CD14-positive monocyte (primary cell): ENCODE data around the gene SUGCT. TPM values are rescaled to one million over a fixed set of nuclear protein-coding genes. Genes with fewer than 3 reads are reported as not detected.

Source experiments
- DNase-seq, 3 donors: peaks; one replicate each; pipeline ENCODE4 v3.0.0-alpha.2; 2011 to 2022
- H2AFZ ChIP-seq: 2 replicates; pipeline ENCODE4 v1.6.0; 2012; ENCODE audit warnings: mild to moderate bottlenecking, low read depth, low read length, inconsistent platforms; ENCODE audit not compliant: insufficient read depth, poor library complexity, severe bottlenecking
- H3K27ac ChIP-seq, 2 donors: 1 replicate in 1 of 2; 2 replicates in 1 of 2; pipeline ENCODE4 v1.5.1; 2012 to 2013; ENCODE audit warnings: low read length in 2 of 2, control low read depth in 1 of 2, inconsistent platforms in 1 of 2, low read depth in 1 of 2, mild to moderate bottlenecking in 1 of 2
- H3K27me3 ChIP-seq, 2 donors: one replicate each; pipeline versions ENCODE4 v1.6.0 to v1.6.1; 2011 to 2013; ENCODE audit warnings: low read length in 2 of 2; ENCODE audit not compliant: control insufficient read depth in 2 of 2, insufficient read depth in 2 of 2
- H3K36me3 ChIP-seq, 2 donors: replicated peaks in 1 of 2; 1 replicate in 1 of 2; 2 replicates in 1 of 2; pipeline versions ENCODE4 v1.5.1 to v1.6.1; 2012 to 2013; ENCODE audit warnings: low read length in 2 of 2, control low read depth in 1 of 2, inconsistent platforms in 1 of 2, mild to moderate bottlenecking in 1 of 2; ENCODE audit not compliant: insufficient read depth in 2 of 2, control insufficient read depth in 1 of 2
- H3K4me1 ChIP-seq, 2 donors: 1 replicate in 1 of 2; 2 replicates in 1 of 2; pipeline versions ENCODE4 v1.5.1 to v1.6.1; 2012 to 2013; ENCODE audit warnings: low read length in 2 of 2, control low read depth in 1 of 2, inconsistent platforms in 1 of 2, mild to moderate bottlenecking in 1 of 2, moderate library complexity in 1 of 2; ENCODE audit not compliant: insufficient read depth in 2 of 2, control insufficient read depth in 1 of 2
- H3K4me2 ChIP-seq: replicated peaks from 2 replicates; pipeline ENCODE3; 2012; ENCODE audit warnings: low read length, moderate library complexity, mild to moderate bottlenecking; ENCODE audit not compliant: poor library complexity, severe bottlenecking; ENCODE audit errors: extremely low read depth
- H3K4me3 ChIP-seq, 3 experiments: fragments of 200-600 bp in 1 of 3; sonication (generic) in 1 of 3; replicated peaks in 1 of 3; 1 replicate in 2 of 3; 2 replicates in 1 of 3; pipeline ENCODE4 v1.5.1; 2011 to 2013; ENCODE audit warnings: low read length in 3 of 3, mild to moderate bottlenecking in 3 of 3, control low read depth in 2 of 3, low read depth in 2 of 3, inconsistent platforms in 1 of 3, moderate library complexity in 1 of 3
- H3K79me2 ChIP-seq: 2 replicates; pipeline ENCODE4 v1.6.0; 2012; ENCODE audit warnings: mild to moderate bottlenecking, control low read depth, inconsistent platforms, low read length, moderate library complexity; ENCODE audit not compliant: insufficient read depth
- H3K9ac ChIP-seq: 2 replicates; pipeline ENCODE4 v1.6.0; 2017; ENCODE audit warnings: low read length, mild to moderate bottlenecking; ENCODE audit not compliant: insufficient read depth, poor library complexity, severe bottlenecking
- H3K9me3 ChIP-seq, 2 donors: replicated peaks in 1 of 2; 1 replicate in 1 of 2; 2 replicates in 1 of 2; pipeline versions ENCODE4 v1.5.1 to v1.6.1; 2012 to 2013; ENCODE audit warnings: low read length in 2 of 2, control low read depth in 1 of 2; ENCODE audit not compliant: control insufficient read depth in 1 of 2, insufficient read depth in 1 of 2
- H4K20me1 ChIP-seq: 2 replicates; pipeline ENCODE4 v1.6.0; 2012; ENCODE audit warnings: mild to moderate bottlenecking, low read length, control low read depth, moderate library complexity; ENCODE audit not compliant: insufficient read depth
- H3K27ac Mint-ChIP-seq, 7 donors: one replicate each; pipeline ENCODE4 v1.8.0; 2020; ENCODE audit warnings: mild to moderate bottlenecking in 7 of 7, mixed read lengths in 7 of 7, moderate library complexity in 6 of 7, inconsistent platforms in 2 of 7
- H3K27me3 Mint-ChIP-seq, 3 donors: one replicate each; pipeline ENCODE4 v1.8.0; 2021 to 2022; ENCODE audit warnings: low read depth in 3 of 3, mild to moderate bottlenecking in 3 of 3, mixed read lengths in 3 of 3, moderate library complexity in 3 of 3, inconsistent platforms in 1 of 3
- H3K36me3 Mint-ChIP-seq, 2 donors: one replicate each; pipeline ENCODE4 v1.8.0; 2020; ENCODE audit warnings: mixed read lengths in 2 of 2, inconsistent platforms in 1 of 2, mild to moderate bottlenecking in 1 of 2
- H3K4me1 Mint-ChIP-seq: one replicate; pipeline ENCODE4 v1.8.0; 2020; ENCODE audit warnings: mild to moderate bottlenecking, mixed read lengths
- H3K4me3 Mint-ChIP-seq, 2 donors: one replicate each; pipeline ENCODE4 v1.8.0; 2020; ENCODE audit warnings: mild to moderate bottlenecking in 2 of 2, mixed read lengths in 2 of 2, moderate library complexity in 1 of 2
- H3K9me3 Mint-ChIP-seq, 7 donors: one replicate each; pipeline ENCODE4 v1.8.0; 2020 to 2022; ENCODE audit warnings: mixed read lengths in 7 of 7, mild to moderate bottlenecking in 6 of 7, moderate library complexity in 6 of 7, inconsistent platforms in 2 of 7
- WGBS: methylation state at CpG from one replicate; pipeline ENCODE4 v1.1.5; 2013; ENCODE audit warnings: missing lambda C conversion rate; ENCODE audit not compliant: insufficient coverage; 5-methylcytosine and 5-hydroxymethylcytosine counted together
- intact Hi-C, 2 donors: fragments of 100-400 bp; cut with micrococcal nuclease; formaldehyde crosslinking; loops; one replicate each; pipeline versions ENCODE4 v1.15.0 to v1.15.1; 2023
- polyA plus RNA-seq, 3 donors: library from polyadenylated mRNA; depleted of rRNA in 1 of 3; unstranded in 2 of 3; stranded (reverse) in 1 of 3; fragments of 300-500 nt in 2 of 3; fragments of >200 nt in 1 of 3; fragmentation: Illumina TruSeq in 2 of 3; gene quantifications; 1 replicate in 2 of 3; 2 replicates in 1 of 3; pipeline ENCODE4 v1.2.3, GENCODE V29; 2012 to 2021
- TF ChIP-seq, protein P1 (sequence below): fragments of 200-600 bp; IDR thresholded peaks from one replicate; pipeline ENCODE4 v1.8.0; 2022; ENCODE audit warnings: antibody characterized with exemption, mild to moderate bottlenecking

The SUGCT gene
- polyA plus RNA-seq, 3 donors = not detected

DNA sequence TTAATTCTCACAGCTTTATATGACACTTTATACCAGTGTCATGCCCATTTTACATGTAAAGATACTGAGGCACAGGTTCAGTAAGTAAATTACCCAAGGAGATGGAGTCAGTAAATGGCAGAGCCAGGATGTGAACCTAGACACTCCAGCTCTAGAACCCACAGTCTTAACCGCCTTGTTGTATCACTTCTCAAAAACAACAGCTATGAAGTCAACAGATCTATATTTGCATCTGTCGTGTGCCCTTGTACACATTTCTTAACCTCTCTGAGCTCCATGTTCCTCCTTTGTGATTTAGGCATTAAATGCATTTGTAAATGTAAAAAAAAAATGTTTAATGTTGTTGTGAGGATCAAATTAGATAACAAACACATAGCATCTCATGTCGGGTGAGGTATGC lies 716.2 kb downstream of the SUGCT start:
- TF ChIP-seq, protein P1, sequence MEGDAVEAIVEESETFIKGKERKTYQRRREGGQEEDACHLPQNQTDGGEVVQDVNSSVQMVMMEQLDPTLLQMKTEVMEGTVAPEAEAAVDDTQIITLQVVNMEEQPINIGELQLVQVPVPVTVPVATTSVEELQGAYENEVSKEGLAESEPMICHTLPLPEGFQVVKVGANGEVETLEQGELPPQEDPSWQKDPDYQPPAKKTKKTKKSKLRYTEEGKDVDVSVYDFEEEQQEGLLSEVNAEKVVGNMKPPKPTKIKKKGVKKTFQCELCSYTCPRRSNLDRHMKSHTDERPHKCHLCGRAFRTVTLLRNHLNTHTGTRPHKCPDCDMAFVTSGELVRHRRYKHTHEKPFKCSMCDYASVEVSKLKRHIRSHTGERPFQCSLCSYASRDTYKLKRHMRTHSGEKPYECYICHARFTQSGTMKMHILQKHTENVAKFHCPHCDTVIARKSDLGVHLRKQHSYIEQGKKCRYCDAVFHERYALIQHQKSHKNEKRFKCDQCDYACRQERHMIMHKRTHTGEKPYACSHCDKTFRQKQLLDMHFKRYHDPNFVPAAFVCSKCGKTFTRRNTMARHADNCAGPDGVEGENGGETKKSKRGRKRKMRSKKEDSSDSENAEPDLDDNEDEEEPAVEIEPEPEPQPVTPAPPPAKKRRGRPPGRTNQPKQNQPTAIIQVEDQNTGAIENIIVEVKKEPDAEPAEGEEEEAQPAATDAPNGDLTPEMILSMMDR = no peak
- 100% methylated on average over 1 of the region's 3 CpGs for WGBS

GRCh38 chr7:40859076-40859475 lies 724.3 kb downstream of the SUGCT start:
- DNase-seq = no peak

More for the DNA sequence above, 716.2 kb downstream of the SUGCT start:
- no peaks in the 10 kb centered on the region for H4K20me1 ChIP-seq
- H3K9ac ChIP-seq = no peak overlapping the region
- H3K4me1 Mint-ChIP-seq = no peaks in the 10 kb centered on the region
- H3K27ac ChIP-seq = no peak overlapping the region
- no peaks in the 10 kb centered on the region for H3K79me2 ChIP-seq
- no peaks in the 10 kb centered on the region for H3K27me3 ChIP-seq
- no peaks in the 10 kb centered on the region for H3K9me3 ChIP-seq
- no peak overlapping the region for H3K4me2 ChIP-seq
- no peak for DNase-seq
- no peak overlapping the region for H3K27ac Mint-ChIP-seq
- no peak overlapping the region for H3K4me3 Mint-ChIP-seq
- H3K27me3 Mint-ChIP-seq = peaks cover 0 to 1% (median 0%) of the 10 kb centered on the region in 3 donors
- no peaks in the 10 kb centered on the region for H3K4me1 ChIP-seq
- intact Hi-C loops = no loop called here
- H3K4me3 ChIP-seq = no peak overlapping the region
- no peaks in the 10 kb centered on the region for H3K36me3 Mint-ChIP-seq
- H3K9me3 Mint-ChIP-seq = peaks cover 0 to 9% (median 7%) of the 10 kb centered on the region in 7 donors
- H2AFZ ChIP-seq = no peak overlapping the region
- H3K36me3 ChIP-seq = no peaks in the 10 kb centered on the region

More at GRCh38 chr7:40859076-40859475, 724.3 kb downstream of the SUGCT start:
- TF ChIP-seq, protein P1 = no peak
- Histone ChIP-seq H4K20me1 (no peaks in the 10 kb centered on the region), H3K4me3 (no peak overlapping the region), H2AFZ (no peak overlapping the region), H3K36me3 (no peaks in the 10 kb centered on the region), H3K9me3 (no peaks in the 10 kb centered on the region), H3K4me1 (no peaks in the 10 kb centered on the region), H3K27ac (no peak overlapping the region), H3K27me3 (no peaks in the 10 kb centered on the region), H3K9ac (no peak overlapping the region), H3K4me2 (no peak overlapping the region), H3K79me2 (no peaks in the 10 kb centered on the region)
- no peaks in the 10 kb centered on the region for H3K27me3 Mint-ChIP-seq
- no peaks in the 10 kb centered on the region for H3K36me3 Mint-ChIP-seq
- H3K9me3 Mint-ChIP-seq = peaks cover 0 to 6% (median 2%) of the 10 kb centered on the region in 7 donors
- no peaks in the 10 kb centered on the region for H3K4me1 Mint-ChIP-seq
- no peak overlapping the region for H3K4me3 Mint-ChIP-seq
- intact Hi-C loops = no loop called here
- whole genome bisulfite sequencing = 100% methylated on average over 2 of the region's 2 CpGs
- H3K27ac Mint-ChIP-seq = no peak overlapping the region
